NCI-H524 treated with DMSO at 0.1 percent for 48 hours (cell line): Measurements from ENCODE around the gene TATDN3.
"Not testable (repeated sequence)": the region's sequence is repeated elsewhere in the genome, so short reads cannot be mapped to it uniquely, and the experiment has no call there.

ENCODE experiments used
- DNase-seq: peaks from one replicate; lab custom pipeline; 2025; lab: John Stamatoyannopoulos, UW

The TATDN3 gene

GRCh38 chr1:212827831-212828278 is 36.2 kb downstream of the TATDN3 start:
- peak; percentile 62 for DNase-seq

GRCh38 chr1:212828395-212828794 is 36.7 kb downstream of the TATDN3 start:
- DNase-seq: no peak

GRCh38 chr1:212833211-212834207 is 41.8 kb downstream of the TATDN3 start:
- not testable (repeated sequence) for DNase-seq

- DNase-seq: no peak
Observed at GRCh38 chr1:212838145-212838544, 46.5 kb downstream of the TATDN3 start.

GRCh38 chr1:212844521-212844920 is 52.8 kb downstream of the TATDN3 start:
- DNase-seq: not testable (repeated sequence)

GRCh38 chr1:212847549-212847948 is 55.9 kb downstream of the TATDN3 start, which contains the start of gene SPATA45:
TSS of gene SPATA45 (minus strand) at chr1:212847649. CDS start at chr1:212836149, 11,500 bp downstream.
- no peak for DNase-seq

GRCh38 chr1:212852105-212852688 is 60.5 kb downstream of the TATDN3 start:
- DNase-seq: no peak

- no peak for DNase-seq
Observed at GRCh38 chr1:212853658-212854057, 62.0 kb downstream of the TATDN3 start.

GRCh38 chr1:212856755-212857154 is 65.1 kb downstream of the TATDN3 start:
- DNase-seq: no peak

- DNase-seq: peak; percentile 86
Observed at GRCh38 chr1:212857992-212858460, 66.3 kb downstream of the TATDN3 start, which contains the start of gene FLVCR1. TSS of gene FLVCR1 (plus strand) at chr1:212858275. CDS start at chr1:212858453, 178 bp downstream.

GRCh38 chr1:212858461-212859265 is 67.0 kb downstream of the TATDN3 start:
- peak; percentile 5 for DNase-seq

- DNase-seq: peak; percentile 85
Observed at GRCh38 chr1:212860713-212861581, 69.3 kb downstream of the TATDN3 start.

- DNase-seq: no peak
Observed at GRCh38 chr1:212862111-212862690, 70.5 kb downstream of the TATDN3 start.

- not testable (repeated sequence) for DNase-seq
Observed at GRCh38 chr1:212863345-212863744, 71.7 kb downstream of the TATDN3 start.

GRCh38 chr1:212864201-212864600 is 72.5 kb downstream of the TATDN3 start:
- no peak for DNase-seq
